RWPE1 (cell line): ENCODE results near the gene AHDC1.

Source experiments
- CTCF ChIA-PET: fragments of 350-600 bp; sonication (Branson Sonifier 250); formaldehyde crosslinking; extraction: SDS; loops from one replicate; lab custom pipeline; 2021; lab: Yijun Ruan, JAX
- POLR2A ChIA-PET: fragments of 400-600 bp; formaldehyde crosslinking; extraction: SDS; loops from one replicate; lab custom pipeline; 2020; ENCODE audit warnings: antibody characterized with exemption; ENCODE audit not compliant: low non-redundant PET; lab: Yijun Ruan, JAX
- DNase-seq: peaks from one replicate; pipeline ENCODE4 v3.0.0; 2012; ENCODE audit warnings: low spot score
- H3K27ac ChIP-seq: fragments of 450-650 bp; 2 replicates; pipeline ENCODE4 v1.5.1; 2017
- TF ChIP-seq, protein P1 (sequence below): fragments of 450-650 bp; conservative IDR thresholded peaks from 2 replicates; pipeline ENCODE4 v1.5.1; 2017; ENCODE audit warnings: low read depth, mild to moderate bottlenecking

The AHDC1 gene

DNA sequence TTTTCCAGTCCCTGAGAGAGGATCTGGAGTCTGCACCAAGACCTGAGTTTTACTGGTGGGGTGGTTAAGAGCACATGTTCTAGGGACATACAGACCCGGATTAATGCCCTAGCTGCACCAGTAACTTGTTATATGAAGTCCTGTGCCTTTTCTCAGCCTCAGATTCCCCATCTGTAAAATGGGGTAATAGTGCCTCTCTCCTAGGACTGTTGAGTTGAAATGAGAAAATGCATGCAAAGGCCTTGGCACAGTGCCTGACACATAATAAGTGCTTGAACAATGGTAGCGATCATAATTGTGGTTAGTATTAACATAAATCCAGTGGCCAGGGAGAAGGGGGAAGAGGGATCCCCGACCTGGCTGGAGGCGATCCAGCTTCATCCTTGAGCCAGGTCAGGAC, 12.3 kb downstream of the AHDC1 start:
- DNase-seq, result no peak
- ChIA-PET POLR2A (no interaction called here), CTCF (interaction anchor here (0.6 to 2.5 kb wide), 3 partner anchors 35 to 1762 kb away, joined by 3 to 10 read pairs (median 3); no protein-coding TSS in a partner anchor)
- TF ChIP-seq, protein P1, sequence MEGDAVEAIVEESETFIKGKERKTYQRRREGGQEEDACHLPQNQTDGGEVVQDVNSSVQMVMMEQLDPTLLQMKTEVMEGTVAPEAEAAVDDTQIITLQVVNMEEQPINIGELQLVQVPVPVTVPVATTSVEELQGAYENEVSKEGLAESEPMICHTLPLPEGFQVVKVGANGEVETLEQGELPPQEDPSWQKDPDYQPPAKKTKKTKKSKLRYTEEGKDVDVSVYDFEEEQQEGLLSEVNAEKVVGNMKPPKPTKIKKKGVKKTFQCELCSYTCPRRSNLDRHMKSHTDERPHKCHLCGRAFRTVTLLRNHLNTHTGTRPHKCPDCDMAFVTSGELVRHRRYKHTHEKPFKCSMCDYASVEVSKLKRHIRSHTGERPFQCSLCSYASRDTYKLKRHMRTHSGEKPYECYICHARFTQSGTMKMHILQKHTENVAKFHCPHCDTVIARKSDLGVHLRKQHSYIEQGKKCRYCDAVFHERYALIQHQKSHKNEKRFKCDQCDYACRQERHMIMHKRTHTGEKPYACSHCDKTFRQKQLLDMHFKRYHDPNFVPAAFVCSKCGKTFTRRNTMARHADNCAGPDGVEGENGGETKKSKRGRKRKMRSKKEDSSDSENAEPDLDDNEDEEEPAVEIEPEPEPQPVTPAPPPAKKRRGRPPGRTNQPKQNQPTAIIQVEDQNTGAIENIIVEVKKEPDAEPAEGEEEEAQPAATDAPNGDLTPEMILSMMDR, result no peak
- H3K27ac ChIP-seq, result peak overlapping the region; percentile 93

DNA sequence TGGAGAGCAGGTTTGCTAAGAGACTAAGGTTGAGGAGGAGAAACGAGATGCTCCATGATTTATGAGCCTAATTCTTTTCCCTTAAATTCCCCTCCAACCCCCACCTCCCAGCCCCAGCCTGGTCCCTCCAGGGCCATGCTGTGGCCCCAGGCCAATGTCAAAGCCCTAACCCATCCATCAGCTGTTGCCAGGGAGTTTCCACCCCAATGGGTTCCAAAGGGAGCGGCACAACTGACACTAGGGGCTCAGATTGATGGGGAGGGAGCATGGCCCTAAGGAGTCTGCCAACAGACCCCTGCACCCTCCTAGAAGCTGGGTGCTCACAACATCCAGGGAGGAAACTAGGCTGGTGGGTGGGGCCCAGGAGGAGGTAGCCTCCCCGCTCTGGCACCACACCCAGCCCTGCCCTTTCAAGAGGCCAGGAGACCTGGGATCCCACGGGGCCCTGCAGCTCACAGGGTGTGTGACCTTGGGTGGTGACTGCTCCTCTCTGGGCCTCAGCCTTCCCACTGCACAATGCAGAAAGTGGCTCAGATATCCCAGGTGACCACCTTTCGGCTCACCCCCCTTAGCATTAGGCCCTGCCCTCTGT, 12.9 kb downstream of the AHDC1 start:
- no peak for DNase-seq
- ChIA-PET POLR2A (no interaction called here), CTCF (interaction anchor here (0.6 to 1.6 kb wide), 4 partner anchors 16 to 402 kb away, joined by 3 to 8 read pairs (median 3); no protein-coding TSS in a partner anchor)
- TF ChIP-seq, protein P1, result no peak
- H3K27ac ChIP-seq, result peak overlapping the region; percentile 93

DNA sequence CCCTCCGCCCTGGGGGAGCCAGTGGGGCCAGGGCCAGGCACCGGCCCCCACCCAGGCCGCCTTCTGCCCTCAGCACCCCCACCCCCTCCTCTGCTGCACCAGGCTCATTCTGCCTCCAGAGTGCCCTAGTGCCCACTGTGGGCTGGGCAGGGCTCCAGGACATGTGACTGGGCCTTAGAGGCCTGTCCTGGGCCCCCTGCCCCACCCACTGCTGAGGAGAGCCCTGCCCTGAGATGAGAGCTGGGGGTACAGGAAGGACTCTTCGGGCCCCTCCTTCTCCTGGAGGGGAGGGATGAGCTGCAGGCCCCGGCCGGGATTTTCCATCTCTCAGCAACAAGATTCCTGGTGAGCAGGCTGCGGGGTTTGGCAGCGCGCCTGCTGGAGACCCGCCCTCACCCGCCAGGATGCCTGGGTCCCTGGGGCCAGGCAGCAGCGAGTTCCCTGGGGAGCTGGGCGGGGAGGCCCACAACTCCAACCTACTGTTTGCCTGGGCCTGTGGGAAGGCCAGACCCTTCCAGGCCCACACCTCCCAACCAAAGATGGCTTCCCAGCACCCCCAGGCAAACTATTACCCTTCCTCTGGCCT, 14.0 kb downstream of the AHDC1 start:
- ChIA-PET CTCF (interaction anchor here (0.5 to 1.6 kb wide), 3 partner anchors 15 to 351 kb away, joined by 3 to 8 read pairs (median 3); no protein-coding TSS in a partner anchor), POLR2A (no interaction called here)
- peak overlapping the region; percentile 93 for H3K27ac ChIP-seq
- no peak for DNase-seq
- TF ChIP-seq, protein P1, result no peak

DNA sequence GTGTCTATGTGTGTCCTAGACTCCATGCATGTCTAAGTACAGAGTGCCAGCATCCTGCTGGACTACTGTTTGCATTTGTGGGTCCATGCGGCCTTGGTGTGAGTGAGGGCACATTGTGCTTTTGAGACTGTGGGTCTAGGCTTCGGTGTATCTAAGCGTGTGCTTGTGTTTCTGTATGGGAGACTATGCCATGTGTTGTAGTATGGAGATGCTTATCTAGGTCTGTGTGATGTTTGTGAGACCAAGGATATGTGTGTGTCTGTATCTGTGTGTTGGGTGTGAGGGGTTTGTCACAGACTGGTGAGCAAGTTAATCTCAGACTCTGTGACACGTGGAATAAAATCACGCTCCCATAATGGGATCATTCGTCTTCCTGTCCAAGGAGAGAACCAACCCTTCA, 14.5 kb downstream of the AHDC1 start:
- TF ChIP-seq, protein P1, result no peak
- no peak for DNase-seq
- peak overlapping the region; percentile 93 for H3K27ac ChIP-seq
- ChIA-PET POLR2A (no interaction called here), CTCF (interaction anchor here (1.6 kb wide), 1 partner anchor 33 kb away, joined by 8 read pairs; no protein-coding TSS in a partner anchor)

DNA sequence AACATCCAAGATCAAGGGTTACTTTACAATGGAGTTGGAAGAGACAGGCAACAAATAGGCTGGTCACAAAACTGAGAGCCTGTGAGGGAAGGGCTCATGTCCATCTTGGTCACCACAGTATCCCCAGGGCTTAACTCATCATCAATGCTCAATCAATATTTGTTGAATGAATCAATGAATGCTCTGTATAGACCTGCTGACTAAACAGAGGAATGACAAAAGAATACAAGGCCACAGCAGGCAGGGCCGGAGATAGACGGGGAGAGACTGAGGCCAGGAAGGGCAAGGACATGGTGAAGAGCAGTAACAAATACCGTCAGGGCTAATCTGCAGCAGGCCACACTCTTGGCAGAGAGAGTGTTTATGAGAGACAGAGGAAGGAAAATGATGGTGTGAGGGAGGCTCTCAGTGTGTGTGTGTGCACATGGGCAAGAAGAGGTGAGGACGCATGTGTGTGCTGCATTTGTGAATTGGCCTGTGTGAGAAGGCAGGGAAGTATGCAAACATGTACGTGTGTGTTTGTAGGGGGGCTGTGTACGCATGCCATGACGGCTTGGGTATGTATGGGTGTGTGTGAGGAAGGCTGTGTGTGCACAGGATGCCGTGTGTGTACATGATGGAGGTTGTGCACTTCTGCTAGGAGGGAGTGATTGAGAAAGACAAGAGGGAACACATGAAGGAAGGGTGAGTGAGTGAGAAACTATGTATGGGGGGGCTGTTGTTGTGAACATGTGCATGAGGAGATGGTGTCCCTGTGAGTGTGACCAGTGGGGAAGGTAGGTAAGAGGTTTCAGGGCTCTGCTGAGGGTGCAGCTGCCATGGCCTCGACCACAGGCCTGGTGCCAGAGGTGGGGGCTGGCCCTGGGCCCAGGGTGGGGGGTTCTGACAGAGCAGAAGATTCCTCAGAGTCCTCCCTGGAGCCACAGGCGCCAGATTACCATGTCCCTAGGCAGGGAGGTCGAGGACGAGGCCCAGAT, 15.4 kb downstream of the AHDC1 start:
- ChIA-PET POLR2A (no interaction called here), CTCF (no interaction called here)
- H3K27ac ChIP-seq, result peak overlapping the region; percentile 93
- TF ChIP-seq, protein P1, result no peak
- no peak for DNase-seq

DNA sequence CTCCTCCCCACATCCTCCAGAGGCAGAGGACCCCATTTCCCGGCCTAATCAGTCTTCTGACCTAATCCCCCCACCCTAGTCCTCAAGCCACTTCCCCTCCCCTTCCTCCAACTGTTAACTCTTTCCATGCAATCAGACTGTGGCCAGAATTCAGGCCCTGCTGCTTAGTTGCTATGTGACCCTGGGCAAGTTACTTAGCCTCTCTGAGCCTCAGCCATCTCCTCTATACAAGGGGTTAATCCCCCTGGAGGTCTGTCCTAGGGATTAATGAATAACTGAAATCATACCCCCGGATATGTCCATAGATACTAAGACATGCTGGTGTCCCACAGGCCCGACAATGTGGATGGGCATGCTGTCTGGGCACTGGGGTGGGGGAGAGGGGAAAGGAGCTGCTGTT, 18.3 kb downstream of the AHDC1 start:
- peak overlapping the region; percentile 33 for H3K27ac ChIP-seq
- no peak for DNase-seq
- ChIA-PET CTCF (interaction anchor here (0.6 kb wide), 1 partner anchor 428 kb away, joined by 3 read pairs; no protein-coding TSS in a partner anchor), POLR2A (no interaction called here)
- TF ChIP-seq, protein P1, result no peak
